HCT116 (cell line): ENCODE data around the gene ZSWIM4. TPM values are rescaled to one million over a fixed set of nuclear protein-coding genes. Genes with fewer than 3 reads are reported as not detected.

Source experiments
- ATAC-seq: fragments of 200-7000 bp; cut with Tn5 transposase; 2 replicates; pipeline ENCODE4 v1.9.1; 2020; ENCODE audit warnings: mild to moderate bottlenecking, moderate library complexity
- BruUV-seq: library from RNA; stranded (reverse); fragments of 400-500 nt; replicated peaks from 2 replicates; lab custom pipeline; 2021; lab: Mats Ljungman, UMichigan
- CTCF ChIA-PET: fragments of 300-600 bp; sonication (Branson Sonifier 250); formaldehyde crosslinking; loops from one replicate; lab custom pipeline; 2021; ENCODE audit warnings: antibody characterized with exemption; lab: Charles Lee
- POLR2A ChIA-PET: fragments of 300-600, 350-600 bp; sonication (Branson Sonifier 250); formaldehyde crosslinking; loops from one replicate; lab custom pipeline; 2021; ENCODE audit warnings: antibody characterized with exemption; lab: Charles Lee
- RAD21 ChIA-PET, 2 experiments: fragments of 300-600 bp; sonication (Branson Sonifier 250); formaldehyde crosslinking; loops; one replicate each; lab custom pipeline; 2023; ENCODE audit warnings: low total read pairs in 2 of 2; ENCODE audit not compliant: uncharacterized antibody in 2 of 2, unreplicated experiment in 2 of 2, low non-redundant PET in 1 of 2; lab: Charles Lee
- DNase-seq: peaks from one replicate; pipeline ENCODE4 v3.0.0-alpha.2; 2010; ENCODE audit warnings: low read depth, low spot score
- H2AFZ ChIP-seq: fragments of 200-600 bp; shearing (Covaris generic), sonication (generic); 2 replicates; pipeline ENCODE4 v1.6.1; 2017; ENCODE audit warnings: low read depth, mixed run types, mixed read lengths, antibody characterized with exemption, low read length; ENCODE audit not compliant: poor library complexity, severe bottlenecking
- H3K27ac ChIP-seq: 2 replicates; pipeline ENCODE4 v1.5.1; 2012; ENCODE audit warnings: low read depth, low read length
- H3K27me3 ChIP-seq: fragments of 200-600 bp; sonication (generic); 2 replicates; pipeline ENCODE4 v1.6.1; 2016; ENCODE audit warnings: mixed run types, low read length, mixed read lengths; ENCODE audit not compliant: insufficient read depth
- H3K36me3 ChIP-seq, 2 experiments: fragments of 200-500 bp in 1 of 2; fragments of 200-600 bp in 1 of 2; sonication (Bioruptor generic) in 1 of 2; sonication (generic) in 1 of 2; 2 replicates each; pipeline versions ENCODE4 v1.5.1 to v1.6.1; 2014 to 2016; ENCODE audit warnings: low read length in 2 of 2, inconsistent platforms in 1 of 2, mixed read lengths in 1 of 2, mixed run types in 1 of 2; ENCODE audit not compliant: insufficient read depth in 2 of 2, control insufficient read depth in 1 of 2
- H3K4me1 ChIP-seq, 2 experiments: fragments of 200-600 bp in 1 of 2; sonication (generic) in 1 of 2; 2 replicates each; pipeline versions ENCODE4 v1.5.1 to v1.6.1; 2012 to 2017; ENCODE audit warnings: low read length in 2 of 2, inconsistent platforms in 1 of 2, mild to moderate bottlenecking in 1 of 2, mixed read lengths in 1 of 2, mixed run types in 1 of 2, moderate library complexity in 1 of 2; ENCODE audit not compliant: insufficient read depth in 2 of 2, control insufficient read depth in 1 of 2
- H3K4me2 ChIP-seq: fragments of 200-600 bp; sonication (generic); 2 replicates; pipeline ENCODE4 v1.6.1; 2017; ENCODE audit warnings: mixed run types, low read length, mixed read lengths
- H3K4me3 ChIP-seq, 2 experiments: fragments of 200-600 bp in 1 of 2; sonication (generic) in 1 of 2; replicated peaks in 1 of 2; 2 replicates each; pipeline ENCODE4 v1.5.1; 2011 to 2016; ENCODE audit warnings: low read length in 2 of 2, control low read depth in 1 of 2, low read depth in 1 of 2, mild to moderate bottlenecking in 1 of 2, mixed read lengths in 1 of 2, mixed run types in 1 of 2
- H3K79me2 ChIP-seq: fragments of 200-600 bp; sonication (generic); 2 replicates; pipeline ENCODE4 v1.6.1; 2017; ENCODE audit warnings: mild to moderate bottlenecking, mixed run types, low read length, moderate library complexity, mixed read lengths; ENCODE audit not compliant: insufficient read depth
- H3K9ac ChIP-seq: fragments of 200-600 bp; sonication (generic); 2 replicates; pipeline ENCODE4 v1.6.1; 2016; ENCODE audit warnings: low read length, mixed read lengths
- H3K9me2 ChIP-seq: fragments of 200-600 bp; sonication (generic), shearing (Covaris generic); 2 replicates; pipeline ENCODE4 v1.6.1; 2017; ENCODE audit warnings: mixed run types, mild to moderate bottlenecking, moderate library complexity; ENCODE audit not compliant: insufficient read depth
- H3K9me3 ChIP-seq, 2 experiments: fragments of 200-500 bp in 1 of 2; fragments of 200-600 bp in 1 of 2; sonication (Bioruptor generic) in 1 of 2; sonication (generic) in 1 of 2; 2 replicates each; pipeline ENCODE4 v1.6.1; 2014 to 2017; ENCODE audit warnings: low read length in 2 of 2, mixed read lengths in 2 of 2, inconsistent platforms in 1 of 2, low read depth in 1 of 2, mild to moderate bottlenecking in 1 of 2, mixed run types in 1 of 2, moderate library complexity in 1 of 2; ENCODE audit not compliant: control insufficient read depth in 1 of 2, insufficient read depth in 1 of 2
- H4K20me1 ChIP-seq: fragments of 200-600 bp; sonication (generic), shearing (Covaris generic); 2 replicates; pipeline ENCODE4 v1.6.1; 2017; ENCODE audit warnings: mixed run types, mild to moderate bottlenecking, moderate library complexity; ENCODE audit not compliant: insufficient read depth
- ATF3 ChIP-seq: IDR thresholded peaks from 2 replicates; pipeline ENCODE4 v1.6.1; 2012
- CBX3 ChIP-seq: IDR thresholded peaks from 2 replicates; pipeline ENCODE4 v1.6.1; 2012; ENCODE audit warnings: low read depth
- CEBPB ChIP-seq: IDR thresholded peaks from 2 replicates; pipeline ENCODE4 v1.6.1; 2012; ENCODE audit warnings: low read depth
- CTCF ChIP-seq, 3 experiments: fragments of 200-600 bp in 1 of 3; sonication (generic) in 1 of 3; IDR thresholded peaks in 2 of 3; conservative IDR thresholded peaks in 1 of 3; 2 replicates each; pipeline ENCODE4 v1.5.1; 2012 to 2017; ENCODE audit warnings: low read depth in 2 of 3, low read length in 2 of 3, antibody characterized with exemption in 1 of 3, borderline replicate concordance in 1 of 3, control low read depth in 1 of 3, mild to moderate bottlenecking in 1 of 3, mixed read lengths in 1 of 3, mixed run types in 1 of 3, moderate library complexity in 1 of 3; ENCODE audit not compliant: insufficient read depth in 1 of 3
- ELF1 ChIP-seq: IDR thresholded peaks from 2 replicates; pipeline ENCODE4 v1.6.1; 2012; ENCODE audit warnings: low read depth, borderline replicate concordance
- EZH2phosphoT487 ChIP-seq: fragments of 200-600 bp; IDR thresholded peaks from 2 replicates; pipeline ENCODE4 v1.6.1; 2018; ENCODE audit warnings: antibody characterized with exemption, borderline replicate concordance
- FOSL1 ChIP-seq: IDR thresholded peaks from 2 replicates; pipeline ENCODE4 v1.6.1; 2012; ENCODE audit warnings: low read depth
- JUND ChIP-seq: IDR thresholded peaks from 2 replicates; pipeline ENCODE4 v1.6.1; 2012
- MAX ChIP-seq: IDR thresholded peaks from 2 replicates; pipeline ENCODE4 v1.6.1; 2012
- POLR2A ChIP-seq: IDR thresholded peaks from 2 replicates; pipeline ENCODE4 v1.7.0; 2011; ENCODE audit warnings: borderline replicate concordance; ENCODE audit not compliant: insufficient read depth, insufficient read length; ENCODE audit errors: extremely low read depth
- POLR2AphosphoS5 ChIP-seq: IDR thresholded peaks from 2 replicates; pipeline ENCODE4 v1.6.1; 2011; ENCODE audit warnings: mild to moderate bottlenecking, low read depth, low read length, moderate library complexity
- REST ChIP-seq: IDR thresholded peaks from 2 replicates; pipeline ENCODE4 v1.6.1; 2012; ENCODE audit warnings: low read depth
- SIN3A ChIP-seq: IDR thresholded peaks from 2 replicates; pipeline ENCODE4 v1.6.1; 2012; ENCODE audit warnings: low read depth
- SP1 ChIP-seq: IDR thresholded peaks from 2 replicates; pipeline ENCODE4 v1.6.1; 2012; ENCODE audit warnings: low read depth
- SRF ChIP-seq: IDR thresholded peaks from 2 replicates; pipeline ENCODE4 v1.6.1; 2012; ENCODE audit warnings: low read depth
- TCF7L2 ChIP-seq: IDR thresholded peaks from 2 replicates; pipeline ENCODE4 v1.7.0; 2011; ENCODE audit warnings: borderline replicate concordance, inconsistent platforms; ENCODE audit not compliant: insufficient read depth, insufficient read length; ENCODE audit errors: extremely low read depth
- YY1 ChIP-seq: IDR thresholded peaks from 2 replicates; pipeline ENCODE4 v1.6.1; 2011; ENCODE audit warnings: low read length, low read depth, moderate library complexity, mild to moderate bottlenecking; ENCODE audit not compliant: insufficient replicate concordance; ENCODE audit errors: extremely low read depth
- ZBTB33 ChIP-seq: IDR thresholded peaks from 2 replicates; pipeline ENCODE4 v1.6.1; 2011; ENCODE audit warnings: mild to moderate bottlenecking, low read length, moderate library complexity; ENCODE audit not compliant: insufficient replicate concordance; ENCODE audit errors: extremely low read depth
- ZFX ChIP-seq: fragments of 450-650 bp; IDR thresholded peaks from 2 replicates; pipeline ENCODE4 v1.6.1; 2017
- ZNF274 ChIP-seq: fragments of 200-500 bp; sonication (Bioruptor generic); IDR thresholded peaks from 2 replicates; pipeline ENCODE4 v1.6.1; 2014; ENCODE audit warnings: mild to moderate bottlenecking, low read depth, low read length, inconsistent platforms
- intact Hi-C: fragments of 100-400 bp; cut with micrococcal nuclease; formaldehyde crosslinking; loops from 2 replicates; pipeline ENCODE4 v1.10.0; 2022
- total RNA-seq: library from RNA; stranded (reverse); gene quantifications from one replicate; pipeline ENCODE4 v1.2.1, GENCODE V29; 2021; ENCODE audit not compliant: unreplicated experiment

The ZSWIM4 gene
- total RNA-seq, 1 experiment from 2014 or later = 9.8 TPM

- H3K4me1 ChIP-seq = peaks cover 3 to 19% of the 10 kb centered on the region in 2 experiments
- no peaks in the 10 kb centered on the region for H3K27me3 ChIP-seq
- POLR2A ChIA-PET = no interaction called here
- H3K9me3 ChIP-seq = peaks cover 0 to 2% of the 10 kb centered on the region in 2 experiments; a peak in 1 of 4 replicates
- TF ChIP-seq POLR2A = no peak
- TF ChIP-seq ZNF274 = no peak
- TF ChIP-seq ATF3 = no peak
- no peak for TF ChIP-seq CTCF (IDR thresholded peaks at IDR 0.05 in 2 of 3, conservative IDR thresholded peaks at IDR 0.05 in 1 of 3; ENCODE audit: borderline replicate concordance in 1 of 3, insufficient read depth in 1 of 3, low read depth in 2 of 3, low read length in 2 of 3)
- no peak for TF ChIP-seq CBX3
- TF ChIP-seq SRF = no peak
- no peak for TF ChIP-seq MAX
- no peak for TF ChIP-seq TCF7L2
- TF ChIP-seq REST = no peak
- no peak for TF ChIP-seq SIN3A
- no peak for TF ChIP-seq YY1
- TF ChIP-seq JUND = no peak
- no peak for TF ChIP-seq EZH2phosphoT487
- no peak for TF ChIP-seq POLR2AphosphoS5
- TF ChIP-seq ZBTB33 = no peak
- no peak for TF ChIP-seq FOSL1
- TF ChIP-seq SP1 = no peak
- no peak for TF ChIP-seq CEBPB
- no peak for TF ChIP-seq ZFX
- no peak for TF ChIP-seq ELF1
- no peak overlapping the region for H3K4me3 ChIP-seq
- H4K20me1 ChIP-seq = no peaks in the 10 kb centered on the region
- H3K36me3 ChIP-seq = peaks cover 3 to 12% of the 10 kb centered on the region in 2 experiments; a peak in 2 of 4 replicates
- intact Hi-C loops = no loop called here
- ATAC-seq = no peak
- CTCF ChIA-PET = no interaction called here
- no TSS peak for BruUV-seq
- no peak for DNase-seq
- no peak overlapping the region for H2AFZ ChIP-seq
- H3K9ac ChIP-seq = no peak overlapping the region
- H3K27ac ChIP-seq = no peak overlapping the region
- RAD21 ChIA-PET = no interaction called here
- H3K79me2 ChIP-seq = no peaks in the 10 kb centered on the region
- no peaks in the 10 kb centered on the region for H3K9me2 ChIP-seq
- H3K4me2 ChIP-seq = no peak overlapping the region
Measured at GRCh38 chr19:13808856-13809255, 13.6 kb downstream of the ZSWIM4 start.
